Cardiac septum (tissue), 1 donor: ENCODE measurements around the gene RAVER1. TPM values are rescaled to one million over a fixed set of nuclear protein-coding genes. Genes with fewer than 3 reads are reported as not detected.
A peak's percentile ranks its signal among the peaks of the same experiment; 100 is the strongest.
"Not testable (repeated sequence)": the region's sequence is repeated elsewhere in the genome, so short reads cannot be mapped to it uniquely, and the experiment has no call there.

ENCODE experiments used
- DNase-seq: peaks from one replicate; pipeline ENCODE4 v3.0.0-alpha.2; 2020; ENCODE audit warnings: low spot score
- intact Hi-C: fragments of 100-400 bp; cut with DNase I; formaldehyde crosslinking; loops from one replicate; pipeline ENCODE4 v1.14.0; 2022
- long read RNA-seq: library from polyadenylated mRNA; unstranded; transcript quantifications from one replicate; pipeline ENCODE4 v2.0.0, GENCODE V29; 2021
- total RNA-seq: library from RNA; stranded (reverse); fragmentation: NEBNext Ultra II Directional; extraction: Animal tissue kit (Norgen Biotek cat#: 25700); gene quantifications from one replicate; pipeline ENCODE4 v1.2.1, GENCODE V29; 2021
- donor health status: DM: no; HTN: no; CAD: no.

The RAVER1 gene
- 17.8 TPM for total RNA-seq
- long read RNA-seq, partial matches to known transcripts: 3 of 7 reads
- long read RNA-seq, other reads (novel, unspliced or antisense): 3 of 7 reads

GRCh38 chr19:10332965-10333757, at the start of gene RAVER1:
TSS of gene RAVER1 (minus strand) at chr19:10333529. CDS start at chr19:10333507, 22 bp downstream.
- DNase-seq: peak; percentile 100
- intact Hi-C loops: loop anchor here (2.0 to 5.0 kb wide), 2 partner anchors 61 to 70 kb away; partner anchors contain the start of genes CDC37 and ICAM1

- not testable (repeated sequence) for DNase-seq
- intact Hi-C loops: loop anchor here (10.0 kb wide), 1 partner anchor 448 kb away; the partner anchor contains the start of gene OLFM2
Measured at GRCh38 chr19:10383223-10383499, 49.8 kb upstream of the RAVER1 start.

GRCh38 chr19:10380313-10381102, 47.2 kb upstream of the RAVER1 start, which contains the start of gene TYK2:
TSS of gene TYK2 (minus strand) at chr19:10380572. CDS start at chr19:10378406, 2,166 bp downstream.
- DNase-seq: peak; percentile 99
- intact Hi-C loops: loop anchor here (2.0 to 10.0 kb wide), 2 partner anchors 46 to 446 kb away; partner anchors contain the start of gene OLFM2

GRCh38 chr19:10379880-10380312, 46.6 kb upstream of the RAVER1 start:
- intact Hi-C loops: loop anchor here (2.0 to 10.0 kb wide), 2 partner anchors 45 to 445 kb away; partner anchors contain the start of gene OLFM2
- no peak for DNase-seq

- intact Hi-C loops: no loop called here
Measured at GRCh38 chr19:10378124-10378523, 44.8 kb upstream of the RAVER1 start.

GRCh38 chr19:10377140-10377640, 43.9 kb upstream of the RAVER1 start:
- intact Hi-C loops, DNase-seq: not testable (repeated sequence)

More at GRCh38 chr19:10378124-10378523, 44.8 kb upstream of the RAVER1 start:
- no peak for DNase-seq

GRCh38 chr19:10374931-10375330, 41.6 kb upstream of the RAVER1 start:
- intact Hi-C loops: no loop called here
- DNase-seq: no peak

- intact Hi-C loops: no loop called here
- no peak for DNase-seq
Measured at GRCh38 chr19:10372690-10373089, 39.4 kb upstream of the RAVER1 start.

- no peak for DNase-seq
- intact Hi-C loops: no loop called here
Measured at GRCh38 chr19:10368101-10368803, 34.9 kb upstream of the RAVER1 start.

GRCh38 chr19:10366950-10367512, 33.7 kb upstream of the RAVER1 start:
- DNase-seq, intact Hi-C loops: not testable (repeated sequence)

GRCh38 chr19:10365518-10365917, 32.2 kb upstream of the RAVER1 start:
- DNase-seq: no peak
- intact Hi-C loops: no loop called here

GRCh38 chr19:10364644-10365043, 31.3 kb upstream of the RAVER1 start:
- intact Hi-C loops: no loop called here
- no peak for DNase-seq

- no peak for DNase-seq
- intact Hi-C loops: no loop called here
Measured at GRCh38 chr19:10363789-10364281, 30.5 kb upstream of the RAVER1 start.

- intact Hi-C loops: no loop called here
- no peak for DNase-seq
Measured at GRCh38 chr19:10362259-10362658, 28.9 kb upstream of the RAVER1 start.

GRCh38 chr19:10361569-10362011, 28.3 kb upstream of the RAVER1 start:
- no peak for DNase-seq

GRCh38 chr19:10356431-10356830, 23.1 kb upstream of the RAVER1 start:
- DNase-seq: no peak
- intact Hi-C loops: no loop called here

More at GRCh38 chr19:10361569-10362011, 28.3 kb upstream of the RAVER1 start:
- intact Hi-C loops: no loop called here

GRCh38 chr19:10353793-10354391, 20.6 kb upstream of the RAVER1 start:
- no peak for DNase-seq
- intact Hi-C loops: no loop called here
